ENCODE data around the gene SPAG16.

- TF ChIP-seq, protein P1, sequence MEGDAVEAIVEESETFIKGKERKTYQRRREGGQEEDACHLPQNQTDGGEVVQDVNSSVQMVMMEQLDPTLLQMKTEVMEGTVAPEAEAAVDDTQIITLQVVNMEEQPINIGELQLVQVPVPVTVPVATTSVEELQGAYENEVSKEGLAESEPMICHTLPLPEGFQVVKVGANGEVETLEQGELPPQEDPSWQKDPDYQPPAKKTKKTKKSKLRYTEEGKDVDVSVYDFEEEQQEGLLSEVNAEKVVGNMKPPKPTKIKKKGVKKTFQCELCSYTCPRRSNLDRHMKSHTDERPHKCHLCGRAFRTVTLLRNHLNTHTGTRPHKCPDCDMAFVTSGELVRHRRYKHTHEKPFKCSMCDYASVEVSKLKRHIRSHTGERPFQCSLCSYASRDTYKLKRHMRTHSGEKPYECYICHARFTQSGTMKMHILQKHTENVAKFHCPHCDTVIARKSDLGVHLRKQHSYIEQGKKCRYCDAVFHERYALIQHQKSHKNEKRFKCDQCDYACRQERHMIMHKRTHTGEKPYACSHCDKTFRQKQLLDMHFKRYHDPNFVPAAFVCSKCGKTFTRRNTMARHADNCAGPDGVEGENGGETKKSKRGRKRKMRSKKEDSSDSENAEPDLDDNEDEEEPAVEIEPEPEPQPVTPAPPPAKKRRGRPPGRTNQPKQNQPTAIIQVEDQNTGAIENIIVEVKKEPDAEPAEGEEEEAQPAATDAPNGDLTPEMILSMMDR (IDR thresholded peaks at IDR 0.05; ENCODE audit: insufficient read depth, low read length) = no peak
- TF ChIP-seq POLR2AphosphoS5 (IDR thresholded peaks at IDR 0.05; ENCODE audit: low read depth) (no peak), GABPA (IDR thresholded peaks at IDR 0.05; ENCODE audit: low read depth) (no peak), SPI1 (IDR thresholded peaks at IDR 0.05; ENCODE audit: borderline replicate concordance, low read depth) (no peak)
- TF ChIP-seq, protein P2, sequence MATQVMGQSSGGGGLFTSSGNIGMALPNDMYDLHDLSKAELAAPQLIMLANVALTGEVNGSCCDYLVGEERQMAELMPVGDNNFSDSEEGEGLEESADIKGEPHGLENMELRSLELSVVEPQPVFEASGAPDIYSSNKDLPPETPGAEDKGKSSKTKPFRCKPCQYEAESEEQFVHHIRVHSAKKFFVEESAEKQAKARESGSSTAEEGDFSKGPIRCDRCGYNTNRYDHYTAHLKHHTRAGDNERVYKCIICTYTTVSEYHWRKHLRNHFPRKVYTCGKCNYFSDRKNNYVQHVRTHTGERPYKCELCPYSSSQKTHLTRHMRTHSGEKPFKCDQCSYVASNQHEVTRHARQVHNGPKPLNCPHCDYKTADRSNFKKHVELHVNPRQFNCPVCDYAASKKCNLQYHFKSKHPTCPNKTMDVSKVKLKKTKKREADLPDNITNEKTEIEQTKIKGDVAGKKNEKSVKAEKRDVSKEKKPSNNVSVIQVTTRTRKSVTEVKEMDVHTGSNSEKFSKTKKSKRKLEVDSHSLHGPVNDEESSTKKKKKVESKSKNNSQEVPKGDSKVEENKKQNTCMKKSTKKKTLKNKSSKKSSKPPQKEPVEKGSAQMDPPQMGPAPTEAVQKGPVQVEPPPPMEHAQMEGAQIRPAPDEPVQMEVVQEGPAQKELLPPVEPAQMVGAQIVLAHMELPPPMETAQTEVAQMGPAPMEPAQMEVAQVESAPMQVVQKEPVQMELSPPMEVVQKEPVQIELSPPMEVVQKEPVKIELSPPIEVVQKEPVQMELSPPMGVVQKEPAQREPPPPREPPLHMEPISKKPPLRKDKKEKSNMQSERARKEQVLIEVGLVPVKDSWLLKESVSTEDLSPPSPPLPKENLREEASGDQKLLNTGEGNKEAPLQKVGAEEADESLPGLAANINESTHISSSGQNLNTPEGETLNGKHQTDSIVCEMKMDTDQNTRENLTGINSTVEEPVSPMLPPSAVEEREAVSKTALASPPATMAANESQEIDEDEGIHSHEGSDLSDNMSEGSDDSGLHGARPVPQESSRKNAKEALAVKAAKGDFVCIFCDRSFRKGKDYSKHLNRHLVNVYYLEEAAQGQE (IDR thresholded peaks at IDR 0.05; ENCODE audit: insufficient replicate concordance, low read depth) = no peak
Observed at GRCh38 chr2:213627054-213627710, 342.9 kb downstream of the SPAG16 start.

Data from HL-60 (cell line).